Raji (cell line): Measurements from ENCODE around the gene PLAAT2.

Source experiments
- POLR2A ChIP-seq: IDR thresholded peaks from 2 replicates; pipeline ENCODE4 v1.6.1; 2011; ENCODE audit warnings: low read depth, low read length, control low read depth; ENCODE audit not compliant: insufficient read depth

The PLAAT2 gene

DNA sequence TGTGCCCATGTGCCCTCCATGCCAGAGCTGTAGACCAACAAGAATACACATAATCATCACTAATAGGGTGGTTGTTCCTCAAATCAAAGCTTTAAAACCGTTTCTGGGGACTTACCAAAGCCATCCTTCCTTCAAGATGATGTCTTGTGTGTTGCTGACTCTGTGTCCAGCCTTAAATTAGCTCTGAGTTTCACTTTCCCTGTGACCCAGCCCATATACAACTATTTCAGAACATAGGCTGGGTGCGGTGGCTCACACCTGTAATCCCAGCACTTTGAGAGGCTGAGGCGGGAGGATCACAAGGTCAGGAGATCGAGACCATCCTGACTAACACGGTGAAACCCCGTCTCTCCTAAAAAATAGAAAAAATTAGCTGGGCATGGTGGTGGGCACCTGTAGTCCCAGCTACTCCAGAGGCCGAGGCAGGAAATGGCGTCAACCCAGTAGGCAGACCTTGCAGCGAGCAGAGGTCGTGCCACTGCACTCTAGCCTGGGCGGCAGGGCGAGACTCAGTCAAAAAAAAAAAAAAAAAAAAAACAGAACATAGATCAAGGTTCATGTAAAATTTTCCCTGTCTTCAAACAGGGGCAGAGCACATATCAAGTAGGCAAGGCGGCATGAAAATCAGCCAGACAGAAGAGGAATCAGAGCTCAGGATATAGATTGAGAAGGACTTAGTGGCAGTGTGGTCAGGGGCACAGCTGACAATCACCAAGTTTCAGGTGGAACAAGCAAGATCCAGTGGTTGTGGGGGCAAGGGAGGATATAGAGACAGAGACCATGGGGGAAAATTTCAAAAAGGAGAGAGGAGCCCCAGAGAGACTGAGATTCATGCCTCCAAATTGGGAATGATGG, at the start of gene PLAAT2:
TSS of gene PLAAT2 (minus strand) at position 179 of the 855 bp plus-strand sequence. CDS start at position 124, 55 bp downstream.
- no peak for TF ChIP-seq POLR2A

DNA sequence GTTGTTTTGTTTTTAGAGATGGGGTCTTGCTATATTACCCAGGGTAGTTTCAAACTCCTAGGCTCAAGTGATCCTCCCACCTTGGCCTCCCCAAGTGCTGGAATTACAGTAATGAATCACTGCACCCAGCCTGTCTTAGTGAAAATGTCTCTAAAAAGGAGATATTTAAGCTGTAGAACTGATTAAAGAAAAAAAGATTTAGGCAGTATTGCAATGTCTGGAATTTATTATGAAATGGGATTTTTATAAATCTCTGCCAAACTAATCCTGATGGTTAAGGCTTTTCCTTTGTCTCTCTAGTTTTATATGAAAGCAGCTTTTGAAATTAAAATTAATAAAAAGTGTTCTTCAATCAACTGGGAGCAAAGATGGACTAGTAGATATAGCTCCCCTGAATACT, 49.0 kb upstream of the PLAAT2 start:
- TF ChIP-seq POLR2A, result no peak

DNA sequence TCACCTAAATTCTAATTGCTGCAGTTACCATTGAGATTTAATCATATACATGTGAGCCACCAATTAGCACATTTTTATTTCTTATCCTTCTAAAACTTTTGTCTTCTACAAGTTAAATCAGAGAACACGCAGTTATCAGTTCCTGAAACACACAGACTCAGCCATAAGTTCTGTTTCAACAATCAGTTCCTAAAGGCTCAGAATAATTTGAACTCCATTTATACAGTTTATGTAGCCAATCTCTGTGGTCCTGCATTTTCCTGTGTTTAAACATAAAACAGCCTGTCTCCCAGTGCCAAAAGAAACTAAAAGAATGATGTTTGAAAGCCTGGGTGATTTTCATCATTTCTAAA, 48.2 kb upstream of the PLAAT2 start:
- no peak for TF ChIP-seq POLR2A

DNA sequence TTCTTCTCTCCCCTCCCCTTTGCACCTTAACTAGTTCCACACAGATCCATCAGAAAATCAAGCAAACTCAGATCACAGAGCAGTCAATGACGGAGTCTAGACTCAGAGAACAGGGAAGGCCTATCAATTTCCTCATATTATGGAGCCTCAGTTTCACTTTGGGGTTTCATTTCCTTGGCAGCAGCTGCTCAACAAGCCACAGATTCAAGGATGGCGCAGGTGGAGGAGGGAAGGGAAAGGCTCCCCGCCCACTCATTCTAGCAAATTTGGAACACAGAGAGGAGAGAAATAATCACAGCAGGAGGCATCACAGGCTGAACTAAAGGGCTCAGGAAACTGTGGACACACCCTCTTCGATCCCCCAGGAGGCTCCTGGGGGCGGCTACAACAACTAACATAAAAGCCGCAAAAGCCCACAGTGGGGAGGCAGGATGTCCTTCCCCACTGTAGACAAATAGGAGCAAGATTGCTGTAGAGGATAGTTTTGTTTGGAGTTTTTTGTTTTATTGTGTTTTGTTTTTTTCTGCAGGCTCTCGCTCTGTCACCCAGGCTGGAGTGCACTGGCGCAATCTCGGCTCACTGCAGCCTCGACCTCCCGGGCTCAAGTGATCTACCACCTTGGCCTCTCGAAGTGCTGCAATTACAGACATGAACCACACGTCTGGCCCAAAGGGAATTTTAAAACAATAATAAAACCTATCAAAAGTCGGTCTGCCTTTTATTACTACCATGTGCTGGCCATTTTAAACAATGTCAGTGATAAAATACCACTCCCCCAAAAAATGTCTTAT, 47.6 kb upstream of the PLAAT2 start:
- TF ChIP-seq POLR2A, result no peak

- no peak for TF ChIP-seq POLR2A
These were observed 46.9 kb upstream of the PLAAT2 start for GRCh38 chr11:63609971-63610580.

DNA sequence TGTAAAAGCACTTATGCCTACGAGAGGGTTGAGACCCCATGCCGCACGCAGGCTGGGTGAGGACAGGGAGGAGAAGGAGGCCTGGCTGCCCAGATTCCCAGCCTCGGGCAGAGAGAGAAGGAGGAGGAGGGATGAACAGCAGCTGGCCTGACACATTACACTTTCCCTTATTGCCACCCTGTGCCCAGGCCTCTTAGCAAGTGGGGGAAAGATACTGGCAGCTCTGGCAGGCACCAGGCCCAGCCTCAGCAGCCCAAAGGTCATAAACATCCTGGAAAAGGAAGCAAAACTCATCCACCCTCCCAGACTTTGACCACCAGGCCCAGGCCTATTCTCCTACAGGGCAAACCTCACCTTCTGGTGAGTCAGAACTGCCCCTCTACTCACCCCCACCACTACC, 46.4 kb upstream of the PLAAT2 start:
- no peak for TF ChIP-seq POLR2A

DNA sequence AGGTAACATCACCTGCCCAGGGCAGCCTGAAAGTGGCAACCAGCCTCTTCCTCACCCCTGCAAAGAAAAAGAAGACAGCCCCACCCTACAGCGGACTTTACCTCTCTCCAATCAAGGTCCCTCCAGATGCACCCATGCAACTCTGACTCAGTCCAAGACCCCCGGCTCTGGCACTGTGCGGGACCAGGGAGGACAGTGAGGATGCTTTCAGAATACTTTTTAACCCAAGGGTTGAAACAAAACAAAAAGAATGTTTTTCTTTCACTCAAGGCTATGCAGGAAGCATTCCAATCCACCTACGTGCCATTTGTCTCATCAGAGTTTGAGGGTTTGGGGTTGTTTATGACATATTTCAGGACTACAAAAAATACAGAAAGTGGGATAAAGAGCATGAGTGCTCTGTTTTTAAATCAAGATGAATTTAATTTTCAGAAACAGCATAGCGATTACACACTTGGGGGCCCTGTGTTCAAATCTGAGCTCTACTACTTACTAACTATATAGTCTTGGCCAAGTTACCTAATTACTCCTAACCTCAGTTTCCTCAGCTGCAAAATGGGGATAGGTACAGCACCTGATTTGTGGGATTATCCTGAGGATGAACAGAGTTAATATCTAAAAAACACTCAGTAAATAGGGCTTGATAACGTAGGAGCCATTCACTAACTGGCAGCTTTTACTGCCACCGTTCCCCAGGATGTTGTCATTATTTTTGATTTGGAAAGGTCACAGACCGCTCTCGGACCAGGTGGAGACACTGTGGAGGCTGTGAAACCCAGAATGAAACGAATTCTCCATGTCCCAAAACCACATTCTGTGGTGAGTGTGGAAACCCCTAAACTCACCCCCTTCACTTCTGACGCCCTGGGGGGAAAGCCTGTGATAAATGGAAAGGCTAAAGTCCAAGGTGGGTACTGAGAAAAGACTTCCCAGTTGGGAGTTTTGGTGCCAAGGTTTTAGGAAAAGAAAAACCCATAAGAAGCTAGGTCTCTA, 45.5 kb upstream of the PLAAT2 start:
- TF ChIP-seq POLR2A, result no peak

DNA sequence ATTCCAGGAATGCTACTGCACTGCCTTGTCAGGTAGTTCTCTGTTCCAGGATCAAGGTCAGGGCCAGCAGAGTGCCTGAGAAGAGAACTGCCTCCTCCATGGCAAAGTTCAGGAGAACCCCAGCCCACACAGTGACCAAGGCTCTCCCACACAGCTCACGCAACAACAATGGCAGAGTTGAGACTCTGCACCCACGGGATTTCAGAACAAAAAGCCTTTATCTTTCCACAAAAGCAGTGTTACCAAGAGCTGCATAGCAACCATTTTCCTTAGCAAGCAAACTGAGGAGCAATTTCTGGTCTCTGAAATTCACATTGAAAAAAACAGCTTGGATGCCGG, 40.0 kb upstream of the PLAAT2 start:
- TF ChIP-seq POLR2A, result no peak

GRCh38 chr11:63599211-63600122, 36.3 kb upstream of the PLAAT2 start:
- TF ChIP-seq POLR2A, result no peak

DNA sequence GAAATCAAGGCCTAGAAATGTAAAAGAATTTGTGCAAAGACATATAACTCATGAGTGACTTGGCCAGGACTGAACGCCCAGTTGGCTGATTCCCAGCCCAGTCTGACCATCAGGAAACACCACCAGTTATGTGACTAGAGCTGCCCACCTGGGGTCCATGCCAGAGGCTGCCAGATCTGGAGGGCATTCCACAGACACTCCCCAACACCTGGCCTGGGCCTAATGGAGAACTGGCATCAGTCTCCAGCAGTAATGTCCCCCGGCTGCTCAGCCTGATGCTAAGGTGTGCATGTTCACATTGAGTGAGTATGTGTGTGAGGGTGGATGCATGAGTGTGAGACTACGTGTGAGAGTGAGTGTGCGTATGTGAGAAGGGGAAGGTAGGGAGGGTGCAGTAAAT, 35.4 kb upstream of the PLAAT2 start:
- TF ChIP-seq POLR2A, result no peak

GRCh38 chr11:63595296-63595695, 32.1 kb upstream of the PLAAT2 start:
- no peak for TF ChIP-seq POLR2A

GRCh38 chr11:63592975-63593395, 29.8 kb upstream of the PLAAT2 start:
- TF ChIP-seq POLR2A, result no peak

GRCh38 chr11:63590024-63590788, 27.0 kb upstream of the PLAAT2 start:
- no peak for TF ChIP-seq POLR2A
